GM12878 (cell line): Measurements from ENCODE around the gene SDHAF2. TPM values are rescaled to one million over a fixed set of nuclear protein-coding genes. Genes with fewer than 3 reads are reported as not detected.

Experiments used
- ATAC-seq: fragments of 200-7000 bp; cut with Tn5 transposase; 3 replicates; pipeline ENCODE4 v1.9.1; 2020; ENCODE audit warnings: mild to moderate bottlenecking, moderate library complexity
- BruUV-seq: library from RNA; stranded (reverse); fragments of 400-500 nt; replicated peaks from 2 replicates; lab custom pipeline; 2021; lab: Mats Ljungman, UMichigan
- CTCF ChIA-PET: fragments of 300-600 bp; sonication (Branson Sonifier 250); formaldehyde crosslinking; extraction: SDS; loops from one replicate; lab custom pipeline; 2021; ENCODE audit warnings: inconsistent platforms; lab: Yijun Ruan, JAX
- POLR2A ChIA-PET: fragments of 350-600 bp; formaldehyde crosslinking; extraction: SDS; loops from one replicate; lab custom pipeline; 2021; ENCODE audit warnings: inconsistent platforms; lab: Charles Lee
- RAD21 ChIA-PET: fragments of 300-600 bp; sonication (Branson Sonifier 250); formaldehyde crosslinking; loops from one replicate; lab custom pipeline; 2023; ENCODE audit warnings: antibody characterized with exemption; ENCODE audit not compliant: unreplicated experiment; lab: Charles Lee
- SMC1A ChIA-PET: fragments of 300-600 bp; sonication (Branson Sonifier 250); formaldehyde crosslinking; loops from one replicate; lab custom pipeline; 2023; ENCODE audit not compliant: unreplicated experiment, uncharacterized antibody; lab: Charles Lee
- DNase-seq: peaks from one replicate; pipeline ENCODE4 v3.0.0-alpha.2; 2011; ENCODE audit warnings: low read depth, low spot score
- FAIRE-seq: peaks from 3 replicates; lab custom pipeline; 2011; peaks lifted over from hg19 to GRCh38; lab: Jason Lieb, UNC
- H2AFZ ChIP-seq: 2 replicates; pipeline ENCODE4 v1.6.0; 2011; ENCODE audit warnings: low read depth, low read length, control low read depth; ENCODE audit not compliant: control insufficient read depth
- H3K27ac ChIP-seq: 2 replicates; pipeline ENCODE4 v1.5.1; 2011; ENCODE audit warnings: control low read depth; ENCODE audit not compliant: control insufficient read depth, insufficient read depth
- H3K27me3 ChIP-seq, 2 experiments: replicated peaks in 1 of 2; 2 replicates each; pipeline versions ENCODE4 v1.6.0 to v1.6.1; 2011; ENCODE audit warnings: low read length in 1 of 2; ENCODE audit not compliant: control insufficient read depth in 2 of 2, insufficient read depth in 2 of 2
- H3K36me3 ChIP-seq, 2 experiments: 2 replicates each; pipeline ENCODE4 v1.5.1; 2011; ENCODE audit warnings: low read length in 1 of 2; ENCODE audit not compliant: control insufficient read depth in 2 of 2, insufficient read depth in 2 of 2
- H3K4me1 ChIP-seq: 2 replicates; pipeline ENCODE4 v1.6.1; 2011; ENCODE audit warnings: mild to moderate bottlenecking, low read length, moderate library complexity, mixed read lengths; ENCODE audit not compliant: control insufficient read depth, insufficient read depth
- H3K4me2 ChIP-seq: 2 replicates; pipeline ENCODE4 v1.6.0; 2011; ENCODE audit warnings: control low read depth; ENCODE audit not compliant: control insufficient read depth, insufficient read depth
- H3K4me3 ChIP-seq: fragments of 200-600 bp; sonication (generic); 2 replicates; pipeline ENCODE4 v1.5.1; 2016
- H3K79me2 ChIP-seq: 2 replicates; pipeline ENCODE4 v1.6.0; 2011; ENCODE audit warnings: low read length; ENCODE audit not compliant: control insufficient read depth, insufficient read depth
- H3K9ac ChIP-seq: 2 replicates; pipeline ENCODE4 v1.8.0; 2011; ENCODE audit warnings: low read length, control low read depth, mixed read lengths; ENCODE audit not compliant: control insufficient read depth, insufficient read depth
- H3K9me3 ChIP-seq: replicated peaks from 3 replicates; pipeline ENCODE4 v1.5.1; 2011; ENCODE audit warnings: mild to moderate bottlenecking, low read length; ENCODE audit not compliant: control insufficient read depth, insufficient read depth
- H4K20me1 ChIP-seq: 2 replicates; pipeline ENCODE4 v1.6.0; 2011; ENCODE audit not compliant: control insufficient read depth, insufficient read depth
- EZH2 ChIP-seq: IDR thresholded peaks from 2 replicates; pipeline ENCODE4 v1.6.1; 2012; ENCODE audit warnings: low read depth, mild to moderate bottlenecking, control low read depth, inconsistent platforms, low read length, borderline replicate concordance; ENCODE audit not compliant: control insufficient read depth
- NR2C2 ChIP-seq: IDR thresholded peaks from 2 replicates; pipeline ENCODE4 v1.6.1; 2011; ENCODE audit warnings: borderline replicate concordance, low read depth; ENCODE audit not compliant: control insufficient read depth, insufficient read length
- PML ChIP-seq: IDR thresholded peaks from 2 replicates; pipeline ENCODE4 v1.6.1; 2012; ENCODE audit warnings: low read length, inconsistent platforms
- POLR2AphosphoS5 ChIP-seq: IDR thresholded peaks from 2 replicates; pipeline ENCODE4 v1.6.1; 2011; ENCODE audit warnings: mild to moderate bottlenecking, low read length, inconsistent platforms
- TBL1XR1 ChIP-seq: IDR thresholded peaks from 2 replicates; pipeline ENCODE4 v1.6.1; 2012; ENCODE audit warnings: low read depth, low read length, improper control_type of control experiment
- ZNF384 ChIP-seq: IDR thresholded peaks from 2 replicates; pipeline ENCODE4 v1.6.1; 2012; ENCODE audit warnings: low read depth, mild to moderate bottlenecking, low read length, improper control_type of control experiment, borderline replicate concordance
- WGBS: methylation state at CpG from one replicate; pipeline ENCODE4 v1.1.6; 2016; ENCODE audit warnings: low lambda C conversion rate; ENCODE audit not compliant: insufficient replicate concordance, insufficient coverage; ENCODE audit errors: missing lambda C conversion rate; 5-methylcytosine and 5-hydroxymethylcytosine counted together
- in situ Hi-C: fragments of 300-500 bp; cut with MboI; formaldehyde crosslinking; loops from 9 replicates; pipeline ENCODE4 v1.14.3; 2018; ENCODE audit warnings: mixed read lengths
- intact Hi-C: fragments of 100-400 bp; cut with micrococcal nuclease; formaldehyde crosslinking; loops from one replicate; pipeline ENCODE4 v1.14.2; 2022; ENCODE audit not compliant: unreplicated experiment
- polyA plus RNA-seq, 11 experiments: library from polyadenylated mRNA; depleted of rRNA in 4 of 11; unstranded in 6 of 11; stranded (reverse) in 5 of 11; fragments of >200 nt; fragmentation: Nextera tagmentation in 4 of 11; fragmentation: Illumina TruSeq in 1 of 11; extraction: Ambion mirVana in 4 of 11; extraction: Trizol in 1 of 11; gene quantifications; 1 replicate in 1 of 11; 2 replicates in 10 of 11; pipeline versions ENCODE4 v1.2.1 to v1.2.3, GENCODE V29; 2011 to 2016; ENCODE audit warnings: inconsistent platforms in 2 of 11, missing spikeins in 2 of 11, low read depth in 1 of 11
- total RNA-seq, 4 experiments: library from RNA; depleted of rRNA in 3 of 4; stranded (reverse); fragments of >200 nt in 3 of 4; fragmentation: Illumina TruSeq in 1 of 4; extraction: Trizol in 1 of 4; gene quantifications; 2 replicates each; pipeline versions ENCODE4 v1.2.1 to v1.2.3, GENCODE V29; 2013 to 2021
- TF ChIP-seq, protein P1 (sequence below): fragments of 450-650 bp; IDR thresholded peaks from 2 replicates; pipeline ENCODE4 v1.6.1; 2018; ENCODE audit warnings: borderline replicate concordance, mild to moderate bottlenecking; ENCODE audit not compliant: partially characterized antibody
- TF ChIP-seq, protein P2 (sequence below): IDR thresholded peaks from 2 replicates; pipeline ENCODE4 v1.6.1; 2011; ENCODE audit warnings: borderline replicate concordance, low read depth, mild to moderate bottlenecking, moderate library complexity, mixed read lengths, low read length; ENCODE audit not compliant: insufficient read depth; ENCODE audit errors: extremely low read length

SDHAF2 gene
- total and polyA plus RNA-seq, 10 of the 15 experiments (the other 5 are each of a cell fraction or from before 2014, with no cell fraction given): 30.6 to 160 (median 78.3) TPM

DNA sequence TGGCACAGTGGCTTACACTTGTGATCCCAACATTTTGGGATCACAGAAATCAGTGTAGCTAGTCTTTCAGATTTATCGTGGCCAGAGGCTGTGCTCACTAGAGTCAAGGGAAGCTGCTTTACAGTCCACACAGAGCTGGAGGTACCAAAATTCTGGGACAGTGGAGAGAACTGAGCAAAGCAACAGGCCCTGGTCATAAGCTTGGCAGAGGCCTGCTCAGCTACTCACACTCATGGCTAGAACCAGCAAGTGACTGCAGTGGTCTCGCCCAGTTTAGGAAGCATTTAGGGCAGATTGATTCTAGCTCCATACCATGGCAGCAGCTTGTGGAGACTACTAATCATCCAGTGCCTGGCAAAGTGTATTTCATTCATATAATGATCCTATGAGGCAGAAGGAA is 28.8 kb upstream of the SDHAF2 start (continued):
- TF ChIP-seq, protein P1, sequence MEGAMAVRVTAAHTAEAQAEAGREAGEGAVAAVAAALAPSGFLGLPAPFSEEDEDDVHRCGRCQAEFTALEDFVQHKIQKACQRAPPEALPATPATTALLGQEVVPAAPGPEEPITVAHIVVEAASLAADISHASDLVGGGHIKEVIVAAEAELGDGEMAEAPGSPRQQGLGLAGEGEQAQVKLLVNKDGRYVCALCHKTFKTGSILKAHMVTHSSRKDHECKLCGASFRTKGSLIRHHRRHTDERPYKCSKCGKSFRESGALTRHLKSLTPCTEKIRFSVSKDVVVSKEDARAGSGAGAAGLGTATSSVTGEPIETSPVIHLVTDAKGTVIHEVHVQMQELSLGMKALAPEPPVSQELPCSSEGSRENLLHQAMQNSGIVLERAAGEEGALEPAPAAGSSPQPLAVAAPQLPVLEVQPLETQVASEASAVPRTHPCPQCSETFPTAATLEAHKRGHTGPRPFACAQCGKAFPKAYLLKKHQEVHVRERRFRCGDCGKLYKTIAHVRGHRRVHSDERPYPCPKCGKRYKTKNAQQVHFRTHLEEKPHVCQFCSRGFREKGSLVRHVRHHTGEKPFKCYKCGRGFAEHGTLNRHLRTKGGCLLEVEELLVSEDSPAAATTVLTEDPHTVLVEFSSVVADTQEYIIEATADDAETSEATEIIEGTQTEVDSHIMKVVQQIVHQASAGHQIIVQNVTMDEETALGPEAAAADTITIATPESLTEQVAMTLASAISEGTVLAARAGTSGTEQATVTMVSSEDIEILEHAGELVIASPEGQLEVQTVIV: no peak
- TF ChIP-seq TBL1XR1 (no peak), EZH2 (no peak), PML (0 out of 2 replicates have a peak, but pooled peaks have one; percentile 31), POLR2AphosphoS5 (peak; percentile 37; the same call in 1 of the 2 replicates), NR2C2 (no peak)
- TF ChIP-seq, protein P2, sequence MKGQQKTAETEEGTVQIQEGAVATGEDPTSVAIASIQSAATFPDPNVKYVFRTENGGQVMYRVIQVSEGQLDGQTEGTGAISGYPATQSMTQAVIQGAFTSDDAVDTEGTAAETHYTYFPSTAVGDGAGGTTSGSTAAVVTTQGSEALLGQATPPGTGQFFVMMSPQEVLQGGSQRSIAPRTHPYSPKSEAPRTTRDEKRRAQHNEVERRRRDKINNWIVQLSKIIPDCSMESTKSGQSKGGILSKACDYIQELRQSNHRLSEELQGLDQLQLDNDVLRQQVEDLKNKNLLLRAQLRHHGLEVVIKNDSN: no peak

DNA sequence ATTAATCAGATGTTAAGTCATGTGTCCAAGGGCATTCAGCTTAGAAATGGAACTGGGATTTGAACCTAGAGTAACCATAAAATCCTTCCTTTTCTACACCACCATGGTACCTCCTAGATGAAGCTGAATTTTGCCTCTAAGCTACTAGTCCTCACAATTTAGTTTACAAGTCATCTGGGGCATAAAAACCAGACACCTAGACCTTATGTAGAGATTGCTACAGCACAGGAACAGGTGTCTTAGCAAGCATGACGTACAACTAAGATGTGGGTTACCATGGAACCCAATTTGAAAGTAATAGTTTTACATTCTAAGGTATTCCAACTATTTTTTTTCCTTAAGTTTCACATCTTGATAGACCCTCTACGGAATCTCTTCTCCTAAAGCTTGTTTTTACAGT is 28.4 kb upstream of the SDHAF2 start:
- Histone ChIP-seq H2AFZ (no peak overlapping the region), H3K79me2 (no peaks in the 10 kb centered on the region), H3K27me3 (no peaks in the 10 kb centered on the region), H3K4me1 (no peaks in the 10 kb centered on the region), H3K4me3 (no peak overlapping the region), H3K27ac (no peak overlapping the region), H3K36me3 (peaks cover 14 to 45% of the 10 kb centered on the region in 2 experiments), H3K9me3 (no peaks in the 10 kb centered on the region), H4K20me1 (no peaks in the 10 kb centered on the region), H3K9ac (no peak overlapping the region), H3K4me2 (no peak overlapping the region)
- 100% methylated on average over 2 of the region's 2 CpGs for WGBS
- POLR2A ChIA-PET: interaction anchor here (0.5 kb wide), 1 partner anchor 25 kb away, joined by 7 read pairs; no protein-coding TSS in a partner anchor
- no peak for TF ChIP-seq ZNF384
- no peak for FAIRE-seq
- RAD21 ChIA-PET: interaction anchor here (0.8 to 1.3 kb wide), 3 partner anchors 9 to 74 kb away, joined by 3 to 5 read pairs (median 4); partner anchors contain the start of gene TMEM216
- CTCF ChIA-PET: interaction anchor here (0.6 to 3.8 kb wide), 9 partner anchors 8 to 313 kb away, joined by 3 to 26 read pairs (median 5); partner anchors contain the start of gene TMEM216
- intact Hi-C loops: no loop called here
- ATAC-seq: no peak
- DNase-seq: no peak
- in situ Hi-C loops: no loop called here
- SMC1A ChIA-PET: interaction anchor here (1.0 to 2.7 kb wide), 9 partner anchors 9 to 67 kb away, joined by 3 to 14 read pairs (median 4); partner anchors contain the start of gene TMEM216
- BruUV-seq: no TSS peak
